GM12874 (cell line): Measurements from ENCODE around the gene IREB2.

ENCODE experiments used
- CTCF ChIP-seq: IDR thresholded peaks from 2 replicates; pipeline ENCODE4 v1.5.1; 2011; ENCODE audit warnings: low read depth, mild to moderate bottlenecking, control low read depth, low read length, moderate library complexity; ENCODE audit not compliant: insufficient read depth

Gene IREB2

GRCh38 chr15:78438619-78439285, 736 bp downstream of the IREB2 start:
- no peak for TF ChIP-seq CTCF

- no peak for TF ChIP-seq CTCF
These were observed 2.7 kb downstream of the IREB2 start for GRCh38 chr15:78440375-78441373.

GRCh38 chr15:78444255-78444654, 6.2 kb downstream of the IREB2 start:
- no peak for TF ChIP-seq CTCF

GRCh38 chr15:78445875-78446274, 7.9 kb downstream of the IREB2 start:
- no peak for TF ChIP-seq CTCF

GRCh38 chr15:78446551-78446950, 8.5 kb downstream of the IREB2 start:
- TF ChIP-seq CTCF: no peak

- TF ChIP-seq CTCF: no peak
These were observed 10.6 kb downstream of the IREB2 start for GRCh38 chr15:78448441-78449219.
